A673 (cell line): Measurements from ENCODE around the gene DMGDH. TPM values are rescaled to one million over a fixed set of nuclear protein-coding genes. Genes with fewer than 3 reads are reported as not detected.

Experiments
- BruUV-seq: library from RNA; stranded (reverse); fragments of 400-500 nt; replicated peaks from 2 replicates; lab custom pipeline; 2021; lab: Mats Ljungman, UMichigan
- CTCF ChIA-PET: fragments of 300-600 bp; sonication (Branson Sonifier 250); formaldehyde crosslinking; loops from one replicate; lab custom pipeline; 2022; ENCODE audit warnings: antibody characterized with exemption; lab: Charles Lee
- POLR2A ChIA-PET: fragments of 300-600 bp; sonication (Branson Sonifier 250); formaldehyde crosslinking; loops from one replicate; lab custom pipeline; 2022; ENCODE audit warnings: antibody characterized with exemption; ENCODE audit not compliant: low non-redundant PET; lab: Charles Lee
- DNase-seq: peaks from one replicate; pipeline ENCODE4 v3.0.0-alpha.2; 2015; ENCODE audit warnings: low spot score
- H3K27ac ChIP-seq: fragments of 200-600 bp; sonication (generic); 2 replicates; pipeline ENCODE4 v1.5.1; 2016; ENCODE audit warnings: mixed run types, low read depth, mild to moderate bottlenecking, mixed read lengths, antibody characterized with exemption, low read length; ENCODE audit not compliant: poor library complexity, severe bottlenecking
- H3K27me3 ChIP-seq: fragments of 200-600 bp; sonication (generic); replicated peaks from 2 replicates; pipeline ENCODE4 v1.6.1; 2017; ENCODE audit warnings: mixed run types, low read depth, mild to moderate bottlenecking, mixed read lengths, antibody characterized with exemption, low read length; ENCODE audit not compliant: insufficient read depth, poor library complexity
- H3K36me3 ChIP-seq: fragments of 200-600 bp; sonication (generic); 2 replicates; pipeline ENCODE4 v1.6.1; 2016; ENCODE audit warnings: mixed run types, mild to moderate bottlenecking, mixed read lengths, antibody characterized with exemption, low read length; ENCODE audit not compliant: insufficient read depth, poor library complexity, severe bottlenecking
- H3K4me1 ChIP-seq: fragments of 200-600 bp; sonication (generic); 2 replicates; pipeline ENCODE4 v1.6.1; 2017; ENCODE audit warnings: mixed run types, mild to moderate bottlenecking, mixed read lengths, antibody characterized with exemption, low read length; ENCODE audit not compliant: insufficient read depth, poor library complexity, severe bottlenecking
- H3K4me3 ChIP-seq: fragments of 200-600 bp; sonication (generic); 2 replicates; pipeline ENCODE4 v1.5.1; 2016; ENCODE audit warnings: low read depth, mixed run types, mild to moderate bottlenecking, mixed read lengths, low read length; ENCODE audit not compliant: poor library complexity, severe bottlenecking
- H3K9me3 ChIP-seq: fragments of 200-600 bp; sonication (generic); 2 replicates; pipeline ENCODE4 v1.6.1; 2016; ENCODE audit warnings: mixed run types, low read depth, mild to moderate bottlenecking, mixed read lengths, antibody characterized with exemption, low read length; ENCODE audit not compliant: poor library complexity, severe bottlenecking
- EZH2 ChIP-seq: fragments of 200-600 bp; sonication (generic); IDR thresholded peaks from 2 replicates; pipeline ENCODE4 v1.6.1; 2017; ENCODE audit warnings: borderline replicate concordance, low read depth, mild to moderate bottlenecking, mixed read lengths, antibody characterized with exemption, low read length; ENCODE audit not compliant: poor library complexity, severe bottlenecking
- intact Hi-C: fragments of 100-400 bp; cut with micrococcal nuclease; formaldehyde crosslinking; loops from one replicate; pipeline ENCODE4 v1.10.0; 2022; ENCODE audit not compliant: unreplicated experiment
- total RNA-seq: library from RNA; stranded (reverse); gene quantifications from 2 replicates; pipeline ENCODE4 v1.2.3, GENCODE V29; 2021
- TF ChIP-seq, protein P1 (sequence below): fragments of 300-800, 200-600 bp; sonication (generic); conservative IDR thresholded peaks from 2 replicates; pipeline ENCODE4 v1.5.1; 2017; ENCODE audit warnings: low read depth, mild to moderate bottlenecking, antibody characterized with exemption, low read length, moderate library complexity, mixed read lengths

DMGDH gene
- total RNA-seq, 1 experiment from 2014 or later: 0.15 TPM

DNA sequence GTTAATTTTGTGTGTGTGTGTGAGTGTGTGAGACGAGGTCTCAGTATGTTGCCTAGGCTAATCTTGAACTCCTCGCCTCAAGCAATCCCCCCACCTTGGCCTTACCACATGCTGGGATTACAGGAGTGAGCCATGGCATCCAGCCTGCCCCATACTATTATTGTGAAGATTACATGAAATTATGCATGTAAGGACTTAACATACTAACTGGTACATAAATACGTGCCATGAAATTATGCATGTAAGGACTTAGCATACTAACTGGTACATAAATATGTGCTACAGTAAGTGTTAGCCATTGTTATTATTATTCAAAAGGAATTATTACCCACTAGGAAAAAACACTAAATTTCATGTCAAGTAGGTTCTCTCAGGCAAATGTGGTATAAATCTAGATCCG, 16.2 kb downstream of the DMGDH start:
- H3K27ac ChIP-seq: no peak overlapping the region
- CTCF ChIA-PET: no interaction called here
- no peaks in the 10 kb centered on the region for H3K36me3 ChIP-seq
- TF ChIP-seq, protein P1, sequence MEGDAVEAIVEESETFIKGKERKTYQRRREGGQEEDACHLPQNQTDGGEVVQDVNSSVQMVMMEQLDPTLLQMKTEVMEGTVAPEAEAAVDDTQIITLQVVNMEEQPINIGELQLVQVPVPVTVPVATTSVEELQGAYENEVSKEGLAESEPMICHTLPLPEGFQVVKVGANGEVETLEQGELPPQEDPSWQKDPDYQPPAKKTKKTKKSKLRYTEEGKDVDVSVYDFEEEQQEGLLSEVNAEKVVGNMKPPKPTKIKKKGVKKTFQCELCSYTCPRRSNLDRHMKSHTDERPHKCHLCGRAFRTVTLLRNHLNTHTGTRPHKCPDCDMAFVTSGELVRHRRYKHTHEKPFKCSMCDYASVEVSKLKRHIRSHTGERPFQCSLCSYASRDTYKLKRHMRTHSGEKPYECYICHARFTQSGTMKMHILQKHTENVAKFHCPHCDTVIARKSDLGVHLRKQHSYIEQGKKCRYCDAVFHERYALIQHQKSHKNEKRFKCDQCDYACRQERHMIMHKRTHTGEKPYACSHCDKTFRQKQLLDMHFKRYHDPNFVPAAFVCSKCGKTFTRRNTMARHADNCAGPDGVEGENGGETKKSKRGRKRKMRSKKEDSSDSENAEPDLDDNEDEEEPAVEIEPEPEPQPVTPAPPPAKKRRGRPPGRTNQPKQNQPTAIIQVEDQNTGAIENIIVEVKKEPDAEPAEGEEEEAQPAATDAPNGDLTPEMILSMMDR: no peak
- TF ChIP-seq EZH2: no peak
- DNase-seq: no peak
- no peaks in the 10 kb centered on the region for H3K4me1 ChIP-seq
- no TSS peak for BruUV-seq
- no peaks in the 10 kb centered on the region for H3K27me3 ChIP-seq
- H3K4me3 ChIP-seq: no peak overlapping the region
- no peaks in the 10 kb centered on the region for H3K9me3 ChIP-seq
- intact Hi-C loops: no loop called here
- POLR2A ChIA-PET: no interaction called here

DNA sequence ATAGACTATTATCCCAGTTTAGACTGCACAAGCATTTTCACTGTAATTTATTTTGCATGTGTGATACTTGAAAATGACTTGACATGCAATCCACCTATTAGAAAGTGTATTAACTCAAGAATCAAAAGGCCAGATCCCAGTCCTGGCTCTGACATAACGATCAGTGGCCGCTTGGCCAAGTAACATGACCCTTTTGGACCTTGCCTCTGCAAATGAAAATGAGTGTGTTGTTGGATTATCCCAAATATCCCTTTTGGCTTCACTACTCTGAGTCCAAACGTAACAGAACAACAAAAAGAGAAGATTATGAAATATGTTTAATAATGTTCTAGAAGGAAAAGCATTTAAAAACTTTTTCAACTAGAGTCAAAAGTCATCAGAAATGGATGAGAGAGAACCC, 19.0 kb downstream of the DMGDH start:
- no peak for TF ChIP-seq EZH2
- TF ChIP-seq, protein P1: no peak
- BruUV-seq: no TSS peak
- Histone ChIP-seq H3K9me3 (no peaks in the 10 kb centered on the region), H3K4me1 (no peaks in the 10 kb centered on the region), H3K36me3 (no peaks in the 10 kb centered on the region), H3K27ac (no peak overlapping the region), H3K27me3 (peaks cover under 1% of the 10 kb centered on the region), H3K4me3 (no peak overlapping the region)
- intact Hi-C loops: no loop called here
- ChIA-PET CTCF (no interaction called here), POLR2A (no interaction called here)
- DNase-seq: no peak

DNA sequence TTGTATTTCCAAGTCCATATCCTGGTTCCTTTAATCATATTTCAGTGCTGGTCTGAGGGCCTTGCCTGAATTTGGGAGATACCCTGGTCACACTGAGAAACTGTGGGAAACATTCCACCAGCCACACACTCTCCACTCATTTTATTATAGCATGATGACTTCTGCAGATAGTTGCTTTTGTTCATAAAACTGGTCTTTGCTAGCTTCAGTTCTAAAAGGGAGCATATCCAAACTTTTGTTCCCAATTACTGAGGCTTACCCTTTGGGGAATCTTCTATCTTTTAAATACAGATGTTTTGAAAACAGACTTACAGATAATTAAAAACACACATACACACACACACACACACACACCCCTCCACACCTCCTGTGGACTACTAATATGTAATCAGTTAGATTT, 21.0 kb downstream of the DMGDH start:
- intact Hi-C loops: no loop called here
- Histone ChIP-seq H3K27ac (no peak overlapping the region), H3K27me3 (peaks cover 3% of the 10 kb centered on the region), H3K4me3 (no peak overlapping the region), H3K36me3 (no peaks in the 10 kb centered on the region), H3K4me1 (no peaks in the 10 kb centered on the region), H3K9me3 (no peaks in the 10 kb centered on the region)
- no TSS peak for BruUV-seq
- DNase-seq: no peak
- no peak for TF ChIP-seq EZH2
- TF ChIP-seq, protein P1: no peak
- POLR2A ChIA-PET: no interaction called here
- CTCF ChIA-PET: no interaction called here
